ENCODE results near the gene KRT13.

DNA sequence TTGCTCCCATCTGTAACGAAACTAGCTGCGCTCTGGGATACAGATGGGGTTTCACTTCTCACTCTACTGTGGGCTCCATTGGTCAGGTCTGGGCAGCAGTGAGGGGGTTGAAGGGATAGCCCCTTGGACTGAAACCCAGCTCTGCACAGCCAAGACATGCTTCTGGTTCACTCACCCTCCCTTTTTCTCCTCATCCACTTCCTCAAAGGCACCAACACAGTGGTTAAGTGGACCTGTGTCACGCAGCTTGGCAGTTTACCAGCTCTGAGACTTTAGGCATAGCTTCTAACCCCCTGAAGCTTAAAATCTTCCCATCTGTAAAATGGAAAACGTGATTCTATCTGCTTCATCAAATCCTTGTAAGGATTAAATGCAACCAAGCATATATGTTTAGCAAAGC is 53.1 kb downstream of the KRT13 start:
- TF ChIP-seq, protein P1, sequence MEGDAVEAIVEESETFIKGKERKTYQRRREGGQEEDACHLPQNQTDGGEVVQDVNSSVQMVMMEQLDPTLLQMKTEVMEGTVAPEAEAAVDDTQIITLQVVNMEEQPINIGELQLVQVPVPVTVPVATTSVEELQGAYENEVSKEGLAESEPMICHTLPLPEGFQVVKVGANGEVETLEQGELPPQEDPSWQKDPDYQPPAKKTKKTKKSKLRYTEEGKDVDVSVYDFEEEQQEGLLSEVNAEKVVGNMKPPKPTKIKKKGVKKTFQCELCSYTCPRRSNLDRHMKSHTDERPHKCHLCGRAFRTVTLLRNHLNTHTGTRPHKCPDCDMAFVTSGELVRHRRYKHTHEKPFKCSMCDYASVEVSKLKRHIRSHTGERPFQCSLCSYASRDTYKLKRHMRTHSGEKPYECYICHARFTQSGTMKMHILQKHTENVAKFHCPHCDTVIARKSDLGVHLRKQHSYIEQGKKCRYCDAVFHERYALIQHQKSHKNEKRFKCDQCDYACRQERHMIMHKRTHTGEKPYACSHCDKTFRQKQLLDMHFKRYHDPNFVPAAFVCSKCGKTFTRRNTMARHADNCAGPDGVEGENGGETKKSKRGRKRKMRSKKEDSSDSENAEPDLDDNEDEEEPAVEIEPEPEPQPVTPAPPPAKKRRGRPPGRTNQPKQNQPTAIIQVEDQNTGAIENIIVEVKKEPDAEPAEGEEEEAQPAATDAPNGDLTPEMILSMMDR (IDR thresholded peaks at IDR 0.05; ENCODE audit: low read length), result no peak
- no peak for TF ChIP-seq EZH2 (IDR thresholded peaks at IDR 0.05; ENCODE audit: borderline replicate concordance, low read length)

All from OCI-LY1 (cell line).